HEK293T (cell line): ENCODE results near the gene GNAQ.

Experiments
- CTBP1 ChIP-seq: fragments of 450-650 bp; IDR thresholded peaks from 2 replicates; pipeline ENCODE4 v1.6.1; 2016; ENCODE audit warnings: borderline replicate concordance
- FOXA1 ChIP-seq: fragments of 450-650 bp; IDR thresholded peaks from 2 replicates; pipeline ENCODE4 v1.6.1; 2016; ENCODE audit warnings: mild to moderate bottlenecking
- FOXK2 ChIP-seq: fragments of 450-650 bp; IDR thresholded peaks from 2 replicates; pipeline ENCODE4 v1.6.1; 2016; ENCODE audit warnings: mild to moderate bottlenecking
- FOXM1 ChIP-seq: fragments of 450-650 bp; IDR thresholded peaks from 2 replicates; pipeline ENCODE4 v1.6.1; 2017; ENCODE audit warnings: mild to moderate bottlenecking, borderline replicate concordance
- HDGF ChIP-seq: fragments of 450-650 bp; IDR thresholded peaks from 2 replicates; pipeline ENCODE4 v1.6.1; 2017; ENCODE audit warnings: antibody characterized with exemption, borderline replicate concordance
- L3MBTL2 ChIP-seq: fragments of 450-650 bp; conservative IDR thresholded peaks from 2 replicates; pipeline ENCODE4 v1.6.1; 2016; ENCODE audit warnings: mild to moderate bottlenecking
- SP1 ChIP-seq: fragments of 450-650 bp; IDR thresholded peaks from 2 replicates; pipeline ENCODE4 v1.6.1; 2017
- SUZ12 ChIP-seq: fragments of 450-650 bp; IDR thresholded peaks from 2 replicates; pipeline ENCODE4 v1.6.1; 2016; ENCODE audit warnings: mild to moderate bottlenecking
- TARDBP ChIP-seq: fragments of 450-650 bp; IDR thresholded peaks from 2 replicates; pipeline ENCODE4 v1.6.1; 2016

GRCh38 chr9:77731930-77732329, 299.7 kb downstream of the GNAQ start:
- TF ChIP-seq FOXK2 (no peak), SP1 (no peak), HDGF (no peak), FOXA1 (no peak), SUZ12 (no peak), L3MBTL2 (no peak), FOXM1 (no peak), TARDBP (no peak), CTBP1 (no peak)
